Measurements from ENCODE around the gene PPP1CB.
A peak's percentile ranks its signal among the peaks of the same experiment; 100 is the strongest.
"Not testable (repeated sequence)": the region's sequence is repeated elsewhere in the genome, so short reads cannot be mapped to it uniquely, and the experiment has no call there.

PPP1CB gene

DNA sequence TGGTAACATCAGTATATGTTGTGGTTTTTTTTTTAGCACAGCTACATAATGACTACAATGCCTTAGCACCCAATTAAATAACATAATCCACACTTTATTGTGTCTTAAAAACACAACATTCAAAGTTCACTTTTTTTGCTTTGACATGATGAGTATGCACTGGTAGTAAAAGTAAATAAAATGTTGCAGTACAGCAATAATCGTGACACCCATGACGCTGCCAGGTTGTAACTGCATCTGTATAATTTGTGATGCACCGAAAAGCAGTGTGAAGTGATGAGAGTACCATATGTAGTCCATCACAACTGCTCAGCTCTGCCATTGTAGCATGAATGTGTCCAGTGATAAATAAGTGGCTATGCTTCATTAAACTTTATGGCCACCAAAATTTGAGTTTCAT, 15.7 kb downstream of the PPP1CB start:
- no peak overlapping the region for H3K27ac ChIP-seq
- no peak overlapping the region for H3K4me3 ChIP-seq

DNA sequence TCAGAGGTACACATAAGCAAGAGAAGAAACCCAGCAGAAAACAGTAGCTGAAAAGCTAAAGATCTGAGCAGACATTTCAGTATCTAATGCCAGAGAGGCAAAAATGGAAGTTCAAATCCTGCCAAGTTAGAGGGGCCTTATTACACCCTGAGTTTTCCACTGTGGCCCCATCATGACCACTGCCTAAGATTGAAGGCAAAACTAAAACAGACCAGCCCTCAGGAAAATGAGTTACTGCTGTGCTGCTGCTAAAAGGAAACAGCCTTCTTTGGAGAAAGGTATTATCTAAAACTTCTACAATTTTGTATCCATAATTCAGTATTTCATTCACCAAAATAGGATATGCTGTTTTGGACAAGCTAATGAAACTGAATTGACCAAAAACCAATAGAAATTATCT, 16.8 kb downstream of the PPP1CB start:
- Histone ChIP-seq H3K27ac (peak overlapping the region in 1 of 21 experiments; percentile 1), H3K4me3 (no peak overlapping the region)

DNA sequence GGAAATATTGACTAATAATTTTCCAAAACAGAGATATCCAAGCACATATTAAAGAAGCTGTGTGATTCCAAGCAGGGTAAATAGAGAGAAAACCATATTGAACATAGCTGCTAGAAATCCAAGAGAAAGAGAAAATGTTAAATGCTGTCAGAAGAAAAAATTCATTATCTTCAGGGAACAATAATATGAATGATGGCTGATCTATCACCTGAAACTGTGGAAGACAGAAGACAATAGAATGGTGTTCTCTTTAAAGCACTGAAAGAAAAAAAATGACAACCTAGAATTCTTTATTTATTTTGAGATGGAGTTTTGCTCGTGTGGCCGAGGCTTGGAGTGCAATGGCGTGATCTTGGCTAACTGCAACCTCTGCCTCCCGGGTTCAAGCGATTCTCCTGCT, 17.3 kb downstream of the PPP1CB start:
- H3K27ac ChIP-seq: no peak overlapping the region

DNA sequence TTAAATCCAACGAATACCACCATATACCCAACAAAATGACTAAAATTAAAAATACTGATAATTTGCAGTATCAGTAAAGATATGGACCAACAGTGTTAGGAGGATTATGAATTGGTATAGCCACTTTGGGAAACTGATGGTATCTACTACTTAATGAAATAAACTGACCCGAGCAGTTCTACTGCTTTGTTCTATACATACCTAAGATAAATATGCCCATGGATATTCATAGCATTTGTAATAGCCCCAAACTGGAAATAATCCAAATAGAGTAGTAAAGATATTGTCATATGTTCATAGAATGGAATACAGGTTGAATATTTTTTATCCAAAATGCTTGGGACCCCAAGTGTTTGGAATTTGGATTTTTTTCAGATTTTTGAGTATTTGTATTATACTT, 20.7 kb downstream of the PPP1CB start:
- H3K4me3 ChIP-seq: no peak overlapping the region
- H3K27ac ChIP-seq: no peak overlapping the region

More for the DNA sequence above, 17.3 kb downstream of the PPP1CB start:
- no peak overlapping the region for H3K4me3 ChIP-seq

DNA sequence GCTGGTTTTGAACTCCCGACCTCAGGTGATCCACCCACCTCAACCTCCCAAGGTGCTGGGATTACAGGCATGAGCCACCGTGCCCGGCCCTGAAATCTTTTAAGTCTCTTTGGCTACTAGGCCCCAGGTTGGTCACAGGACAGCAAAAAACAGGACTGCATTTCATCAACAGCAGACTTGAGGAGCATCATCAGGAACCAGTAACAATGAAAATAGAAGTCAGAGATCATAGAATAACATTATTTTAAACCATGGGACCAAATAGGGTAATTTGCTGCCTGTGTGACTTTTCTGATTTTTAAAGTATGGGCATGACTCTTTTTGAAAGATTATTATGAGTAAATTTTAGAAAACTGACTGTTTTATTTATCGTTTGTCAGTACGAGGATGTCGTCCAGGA, 24.8 kb downstream of the PPP1CB start:
- H3K4me3 ChIP-seq: no peak overlapping the region
- H3K27ac ChIP-seq: no peak overlapping the region

DNA sequence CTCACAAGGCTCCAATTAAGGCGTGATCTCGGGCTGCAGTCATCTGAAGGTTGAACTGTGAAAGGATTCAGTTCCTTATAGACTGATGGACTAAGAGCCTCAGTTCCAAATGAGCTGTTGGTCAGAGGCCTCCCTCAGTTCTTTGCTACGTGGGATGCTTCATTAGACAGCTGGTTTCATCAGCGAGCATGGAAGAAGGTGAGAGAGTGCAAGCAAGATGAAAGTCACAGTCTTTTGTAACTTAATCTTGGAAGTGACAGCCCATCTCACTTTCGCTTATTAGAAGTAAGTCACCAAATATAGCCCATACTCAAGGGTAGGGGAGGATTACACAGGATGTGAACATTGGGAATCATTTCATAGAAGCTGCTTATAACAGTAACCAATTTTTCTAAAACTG, 26.8 kb downstream of the PPP1CB start:
- Histone ChIP-seq H3K4me3 (no peak overlapping the region), H3K27ac (no peak overlapping the region)

DNA sequence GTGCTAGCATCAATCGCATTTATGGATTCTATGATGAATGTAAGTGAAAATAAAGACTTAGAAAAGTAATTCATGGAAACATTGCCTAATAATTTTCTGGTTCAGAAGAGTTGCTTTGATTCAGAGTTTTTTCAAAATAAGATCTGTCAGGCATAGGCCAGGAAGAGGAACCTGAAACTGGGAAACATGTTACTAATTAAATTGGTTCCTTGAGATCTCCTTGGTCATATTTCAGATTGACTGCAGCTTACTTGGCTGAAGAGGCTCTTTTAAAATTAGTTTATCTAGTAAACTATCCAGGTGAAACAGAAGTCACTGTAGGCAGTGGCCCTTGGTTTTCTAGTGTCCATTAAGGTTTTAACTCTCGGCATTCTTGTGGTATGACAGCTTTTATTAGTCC, 27.4 kb downstream of the PPP1CB start:
- Histone ChIP-seq H3K27ac (no peak overlapping the region), H3K4me3 (no peak overlapping the region)

DNA sequence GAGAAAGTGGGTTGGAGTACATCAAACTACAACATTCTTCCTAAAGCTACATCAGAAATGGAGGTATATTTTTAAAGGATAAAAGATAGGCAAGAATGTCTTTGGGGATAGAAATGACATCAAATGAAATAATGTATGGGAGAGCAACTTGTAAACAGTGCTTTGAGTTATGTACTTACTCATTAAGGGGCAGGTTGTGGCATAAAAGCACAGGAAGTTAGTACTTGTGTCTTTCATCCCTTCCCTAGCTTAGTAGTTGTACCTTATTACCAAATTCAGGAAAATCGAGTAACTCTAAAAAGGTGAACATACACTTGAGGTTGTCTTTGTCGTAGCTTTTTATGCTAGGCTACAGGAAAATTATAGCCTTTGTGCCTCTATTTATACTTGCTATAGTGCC, 28.9 kb downstream of the PPP1CB start:
- peak overlapping the region in 1 of 21 experiments; percentile 36 for H3K27ac ChIP-seq

DNA sequence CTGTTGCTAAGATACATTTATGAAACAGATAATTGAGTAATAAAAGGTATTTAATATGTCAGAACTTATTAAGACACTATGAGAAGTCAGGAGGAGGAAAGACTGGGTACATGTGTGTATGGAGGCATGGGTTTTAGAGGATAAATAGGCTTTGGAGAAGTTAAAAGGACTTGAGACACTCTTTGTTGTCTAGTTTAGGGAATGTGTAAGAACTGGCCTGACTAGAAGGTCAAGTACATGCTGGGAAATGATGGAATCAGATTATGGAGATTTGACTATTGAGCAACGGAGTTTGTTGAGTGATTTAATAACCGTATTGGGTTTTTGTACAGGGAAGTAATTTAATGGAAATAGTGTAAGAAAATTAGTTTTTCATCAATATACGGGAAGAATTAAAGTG, 30.8 kb downstream of the PPP1CB start:
- H3K27ac ChIP-seq: peak overlapping the region in 1 of 21 experiments; percentile 0

More for the DNA sequence above, 28.9 kb downstream of the PPP1CB start:
- no peak overlapping the region for H3K4me3 ChIP-seq

DNA sequence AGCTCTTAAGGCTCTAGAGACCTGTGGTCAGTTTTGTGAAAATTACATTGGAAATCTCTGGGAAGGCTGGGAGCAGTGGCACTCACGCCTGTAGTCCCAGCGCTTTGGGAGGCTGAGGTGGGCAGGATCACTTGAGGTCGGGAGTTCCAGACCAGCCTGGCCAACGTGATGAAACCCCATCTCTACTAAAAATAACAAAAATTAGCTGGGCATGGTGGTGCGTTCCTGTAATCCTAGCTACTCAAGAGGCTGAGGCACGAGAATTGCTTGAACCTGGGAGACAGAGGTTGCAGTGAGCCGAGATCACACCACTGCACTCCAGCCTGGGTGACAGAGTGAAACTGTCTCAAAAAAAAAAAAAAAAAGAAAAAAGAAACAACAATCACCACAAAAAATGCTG, 32.9 kb downstream of the PPP1CB start:
- not testable (repeated sequence) for H3K4me3 ChIP-seq, H3K27ac ChIP-seq

More for the DNA sequence above, 30.8 kb downstream of the PPP1CB start:
- no peak overlapping the region for H3K4me3 ChIP-seq

DNA sequence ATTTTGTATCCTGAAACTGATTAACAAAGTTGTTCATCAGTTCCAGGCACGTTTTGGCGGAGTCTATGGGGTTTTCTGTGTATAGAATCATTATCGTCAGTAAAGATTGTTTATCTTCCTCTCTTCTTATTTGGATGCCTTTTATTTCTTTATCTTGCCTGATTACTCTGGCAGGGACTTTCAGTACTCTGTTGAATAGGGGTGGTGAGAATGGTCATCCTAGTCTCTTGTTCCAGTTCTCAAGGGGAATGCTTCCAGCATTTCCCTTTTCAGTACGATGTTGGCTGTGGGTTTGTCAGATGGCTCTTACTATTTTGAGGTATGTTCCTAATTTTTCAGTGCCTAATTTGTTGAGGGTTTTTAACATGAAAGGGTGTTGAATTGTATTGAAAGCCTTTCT, 45.0 kb downstream of the PPP1CB start:
- H3K27ac ChIP-seq: no peak overlapping the region
- no peak overlapping the region for H3K4me3 ChIP-seq

DNA sequence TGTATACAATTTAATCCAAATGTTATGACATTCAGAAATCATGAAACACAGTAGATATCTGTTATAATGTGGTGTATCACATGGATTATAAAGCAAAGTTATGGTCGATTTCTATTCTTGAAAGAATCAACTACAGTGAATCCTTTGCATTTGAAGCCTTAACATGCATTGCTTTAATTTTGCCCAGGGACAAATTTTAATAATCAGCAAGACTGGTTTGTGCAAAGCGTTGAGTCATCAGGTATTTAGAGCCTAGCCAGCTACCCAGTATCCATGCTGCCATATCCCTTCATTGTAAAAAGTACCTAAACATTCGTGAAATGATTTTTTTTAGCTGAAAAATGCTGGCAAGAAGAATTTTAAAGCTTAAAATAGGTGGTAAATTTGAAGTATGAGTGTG, 50.1 kb downstream of the PPP1CB start:
- Histone ChIP-seq H3K4me3 (no peak overlapping the region), H3K27ac (no peak overlapping the region)

DNA sequence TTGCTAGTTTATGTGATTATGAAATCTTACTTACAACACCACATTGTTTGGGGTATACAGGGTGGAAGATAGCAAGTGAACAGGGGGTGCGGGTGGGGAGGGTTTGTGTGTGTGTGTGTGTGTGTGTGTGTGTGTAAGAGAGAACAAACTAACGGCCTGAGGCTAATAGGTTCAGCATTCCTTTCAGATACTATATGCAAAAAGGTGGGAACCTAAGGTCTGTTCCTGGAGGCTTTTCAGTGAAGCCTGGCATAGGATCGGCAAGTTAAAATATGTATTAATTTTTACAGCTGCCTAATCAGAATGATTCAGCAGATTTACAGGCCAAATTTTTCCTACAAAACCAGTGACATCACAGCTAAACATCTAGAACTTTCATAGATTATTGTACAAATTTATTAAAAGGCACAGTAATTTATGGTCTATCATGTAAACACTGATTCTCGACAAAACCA, 51.4 kb downstream of the PPP1CB start:
- Histone ChIP-seq H3K27ac (no peak overlapping the region), H3K4me3 (no peak overlapping the region)

DNA sequence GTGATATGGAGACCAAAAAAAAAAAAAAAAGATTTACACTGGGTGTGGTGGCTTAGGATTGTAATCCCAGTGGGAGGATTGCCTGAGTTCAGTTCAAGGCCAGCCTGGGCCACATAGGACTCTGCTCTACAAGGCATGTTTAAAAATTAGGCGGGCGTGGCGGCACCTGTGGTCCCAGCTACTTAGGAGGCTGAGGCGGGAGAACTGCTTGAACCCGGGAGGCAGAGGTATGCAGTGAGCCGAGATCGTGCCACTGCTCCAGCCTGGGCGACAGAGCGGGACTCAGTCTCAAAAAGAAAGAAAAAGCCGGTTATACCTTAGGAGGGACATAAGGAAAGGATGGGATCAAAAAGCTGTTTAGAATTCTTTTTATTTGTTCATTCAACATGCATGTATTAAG, 58.3 kb downstream of the PPP1CB start:
- Histone ChIP-seq H3K4me3 (peak overlapping the region in 5 of 7 experiments; percentile 34 to 49 (median 42)), H3K27ac (peak overlapping the region in 1 of 21 experiments; percentile 22)

DNA sequence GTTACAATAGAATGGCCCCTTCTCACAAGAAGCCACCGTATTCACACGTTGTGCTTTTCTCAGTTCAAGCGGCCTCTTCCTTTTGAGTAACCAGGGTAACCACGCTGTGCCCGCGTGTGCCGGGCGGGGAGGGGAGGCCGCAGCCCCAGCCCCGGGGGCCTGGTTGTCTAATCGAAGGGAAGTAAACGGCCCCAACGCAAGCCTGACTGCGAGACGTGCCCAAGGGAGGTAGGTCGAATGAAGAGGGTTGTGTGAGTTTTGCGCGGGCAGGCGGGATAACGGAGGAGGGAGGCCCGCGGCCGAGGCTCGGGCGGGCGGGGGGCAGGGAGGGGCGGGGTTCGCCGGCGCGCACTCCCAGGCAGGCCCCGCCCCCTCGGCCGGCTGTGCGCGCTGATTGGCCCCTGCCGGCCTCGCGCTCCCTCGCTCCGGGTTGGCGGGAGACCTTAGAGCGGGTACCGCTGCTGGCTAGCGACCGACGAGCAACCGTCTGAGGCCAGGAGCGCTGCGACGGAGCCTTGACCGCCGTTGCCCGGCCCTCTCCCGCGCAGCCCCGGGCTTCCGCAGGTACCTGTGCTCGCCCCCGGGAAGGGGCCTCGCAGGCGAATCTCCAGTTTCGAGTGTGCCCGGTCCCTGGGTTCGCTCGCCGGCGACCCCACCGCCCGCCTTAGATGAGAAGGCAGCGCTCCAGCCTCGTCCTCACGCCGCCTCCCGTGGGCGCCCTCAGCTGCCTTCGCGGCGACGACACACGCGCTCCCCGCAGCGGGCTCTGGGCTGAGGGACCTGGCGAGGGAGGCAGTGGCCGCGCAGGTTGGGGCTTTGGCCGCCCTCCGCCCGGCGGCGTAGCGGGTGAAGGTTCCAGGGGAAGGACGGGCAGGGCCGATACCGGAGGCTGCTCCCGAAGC, 59.0 kb downstream of the PPP1CB start, which contains the start of gene SPDYA:
Gene SPDYA (plus strand): TSS at position 451 of the 902 bp plus-strand sequence. CDS start 5,181 bp downstream, outside the sequence.
- Histone ChIP-seq H3K4me3 (peak within 1 kb of the TSS; percentile 29 to 49 (median 38)), H3K27ac (peak within 1 kb of the TSS in 4 of 21 experiments; percentile 16 to 48 (median 27))

DNA sequence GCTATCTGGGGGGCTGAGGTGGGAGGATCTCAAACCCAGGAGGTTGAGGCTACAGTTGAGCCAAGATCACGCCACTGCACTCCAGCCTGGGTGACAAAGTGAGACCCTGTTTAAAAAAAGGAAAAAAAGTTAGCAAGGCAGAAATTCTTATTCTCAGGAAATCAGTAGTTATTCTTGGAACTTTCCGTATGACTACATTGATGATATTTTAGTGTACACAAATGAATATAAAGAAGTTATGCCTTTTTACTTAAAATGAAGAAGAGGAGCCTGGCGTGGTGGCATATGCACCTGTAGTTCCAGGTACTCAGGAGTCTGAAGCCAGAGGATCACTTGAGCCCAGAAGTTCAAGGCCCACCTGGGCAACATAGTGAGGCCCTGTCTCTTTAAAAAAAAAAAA, 66.4 kb downstream of the PPP1CB start:
- no peak overlapping the region for H3K4me3 ChIP-seq
- H3K27ac ChIP-seq: no peak overlapping the region

DNA sequence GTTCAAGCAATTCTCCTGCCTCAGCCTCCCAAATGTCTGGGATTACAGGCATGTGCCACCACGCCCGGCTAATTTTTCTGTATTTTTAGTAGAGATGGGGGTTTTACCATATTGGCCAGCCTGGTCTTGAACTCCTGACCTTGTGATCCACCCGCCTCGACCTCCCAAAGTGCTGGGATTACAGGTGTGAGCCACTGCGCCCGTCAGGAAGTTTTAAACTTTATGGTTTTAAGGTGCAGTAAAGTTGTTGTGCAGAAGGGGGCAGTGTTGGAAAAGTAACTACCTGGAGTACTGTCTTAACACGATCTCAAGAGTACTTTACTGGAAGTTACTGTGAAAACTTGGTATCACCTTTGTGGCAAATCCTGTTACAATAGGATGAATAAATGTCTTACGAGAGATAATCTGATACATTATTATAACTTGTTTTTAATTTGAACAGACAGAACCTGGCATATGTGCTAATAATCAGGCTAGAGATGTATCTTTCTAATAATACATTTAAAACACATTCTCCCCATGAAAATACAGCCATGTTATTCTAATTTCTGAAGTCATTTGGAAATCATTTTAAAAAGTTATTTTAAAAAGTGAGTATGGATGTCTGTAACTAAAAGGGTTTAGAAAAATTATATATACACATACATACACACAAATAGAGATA, 69.8 kb downstream of the PPP1CB start:
- Histone ChIP-seq H3K27ac (no peak overlapping the region), H3K4me3 (no peak overlapping the region)

DNA sequence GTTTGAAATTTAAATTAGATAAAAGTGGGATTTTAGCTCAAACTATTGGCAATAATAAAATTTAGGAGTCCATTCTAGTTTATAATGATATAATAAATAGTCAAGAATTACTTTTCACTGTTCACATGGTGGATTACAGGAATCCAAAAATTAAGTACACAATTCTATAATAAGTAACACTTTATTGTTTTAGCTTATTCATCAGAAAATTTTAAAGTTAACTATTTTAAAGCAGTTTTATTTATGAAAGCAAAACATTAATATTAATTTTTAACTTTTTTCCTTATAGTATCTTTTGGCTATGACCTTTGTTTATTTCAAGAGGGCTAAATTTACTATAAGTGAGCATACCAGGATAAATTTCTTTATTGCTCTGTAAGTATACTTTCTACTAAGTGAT, 70.4 kb downstream of the PPP1CB start:
- H3K4me3 ChIP-seq: no peak overlapping the region
- H3K27ac ChIP-seq: no peak overlapping the region

DNA sequence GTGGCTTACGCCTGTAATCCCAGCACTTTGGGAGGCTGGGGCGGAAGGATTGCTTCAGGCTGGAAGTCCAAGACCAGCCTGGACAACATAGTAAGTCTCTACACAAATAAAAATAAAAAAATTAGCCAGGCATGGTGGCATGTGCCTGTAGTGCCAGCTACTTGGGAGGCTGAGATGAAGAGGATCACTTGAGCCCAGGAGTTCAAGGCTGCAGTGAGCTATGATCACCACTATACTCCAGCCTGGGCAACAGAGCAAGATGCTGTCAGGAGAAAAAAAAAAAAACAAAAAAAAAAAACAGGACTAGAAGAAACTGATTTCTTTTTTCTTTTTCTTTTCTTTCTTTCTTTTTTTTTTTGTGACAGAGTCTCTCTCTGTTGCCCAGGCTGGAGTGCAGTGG, 72.6 kb downstream of the PPP1CB start:
- H3K4me3 ChIP-seq: no peak overlapping the region
- H3K27ac ChIP-seq: no peak overlapping the region

DNA sequence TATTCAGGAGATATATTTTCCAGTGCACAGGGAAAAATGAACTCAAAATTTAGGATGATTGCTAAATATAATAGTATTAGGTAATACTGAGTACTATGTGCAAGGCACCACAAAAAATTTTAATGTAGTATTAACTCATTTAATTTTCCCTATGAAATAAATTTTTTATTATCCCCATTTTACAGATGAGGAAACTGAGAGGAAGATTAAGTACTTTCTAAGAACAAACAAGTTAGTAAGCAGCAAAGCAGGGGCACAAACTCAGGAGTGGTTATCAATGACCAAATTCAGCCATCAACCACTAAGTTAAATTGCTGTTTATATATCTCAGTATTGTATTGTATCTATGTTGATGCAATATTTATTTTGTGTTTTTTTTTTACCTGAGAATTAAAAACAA, 73.2 kb downstream of the PPP1CB start:
- Histone ChIP-seq H3K27ac (no peak overlapping the region), H3K4me3 (no peak overlapping the region)

DNA sequence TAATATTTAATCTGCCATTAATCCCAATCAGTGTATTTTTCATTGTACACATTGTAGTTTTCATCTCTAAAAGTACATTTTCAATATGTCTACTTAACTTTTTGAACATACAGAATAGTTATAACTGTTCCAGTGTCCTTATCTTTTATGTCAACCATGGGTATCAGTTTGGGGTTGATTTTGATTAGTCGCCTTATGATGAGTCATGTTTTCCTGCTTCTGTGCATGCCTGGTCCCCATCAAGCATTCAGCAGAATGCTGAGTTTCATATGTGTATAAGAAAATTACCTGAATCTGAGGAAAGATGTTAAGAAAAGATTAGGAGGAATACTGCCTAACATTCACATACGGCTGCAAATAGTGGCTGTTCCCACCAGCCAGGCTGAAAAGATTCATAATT, 76.8 kb downstream of the PPP1CB start:
- no peak overlapping the region for H3K4me3 ChIP-seq
- H3K27ac ChIP-seq: no peak overlapping the region

Data from skin epidermis (tissue), 12 donors.